GM21515 (cell line): ENCODE results near the gene MAB21L4.

ENCODE experiments used
- ATAC-seq: cut with Tn5 transposase; IDR thresholded peaks from one replicate; pipeline ENCODE4 v1.9.1; 2021; ENCODE audit not compliant: unreplicated experiment

The MAB21L4 gene

GRCh38 chr2:240913810-240914644 lies 18.1 kb upstream of the MAB21L4 start:
- no peak for ATAC-seq

- no peak for ATAC-seq
Measured at GRCh38 chr2:240912878-240913809, 17.2 kb upstream of the MAB21L4 start.

- ATAC-seq = no peak
Measured at GRCh38 chr2:240911641-240912265, 15.8 kb upstream of the MAB21L4 start.

GRCh38 chr2:240909216-240909974 lies 13.4 kb upstream of the MAB21L4 start:
- ATAC-seq = no peak

- ATAC-seq = no peak
Measured at GRCh38 chr2:240906911-240907590, 11.1 kb upstream of the MAB21L4 start.

- ATAC-seq = no peak
Measured at GRCh38 chr2:240906141-240906910, 10.4 kb upstream of the MAB21L4 start, which contains the start of gene CROCC2. Gene CROCC2, plus strand, starts transcription at chr2:240906336. Its CDS starts 178 bp downstream, at chr2:240906514.

- ATAC-seq = no peak
Measured at GRCh38 chr2:240905176-240905781, 9.3 kb upstream of the MAB21L4 start.

- no peak for ATAC-seq
Measured at GRCh38 chr2:240904216-240905175, 8.5 kb upstream of the MAB21L4 start.

- no peak for ATAC-seq
Measured at GRCh38 chr2:240903191-240904060, 7.5 kb upstream of the MAB21L4 start.

GRCh38 chr2:240902615-240903041 lies 6.7 kb upstream of the MAB21L4 start:
- ATAC-seq = no peak

- ATAC-seq = no peak
Measured at GRCh38 chr2:240901986-240902614, 6.1 kb upstream of the MAB21L4 start.

GRCh38 chr2:240900141-240900860 lies 4.3 kb upstream of the MAB21L4 start:
- ATAC-seq = no peak

- no peak for ATAC-seq
Measured at GRCh38 chr2:240899468-240899865, 3.5 kb upstream of the MAB21L4 start.

- ATAC-seq = no peak
Measured at GRCh38 chr2:240898731-240899467, 2.9 kb upstream of the MAB21L4 start.
